OCI-LY7 (cell line): ENCODE data around the gene GRID1.

ENCODE experiments used
- EZH2phosphoT487 ChIP-seq: fragments of 200-600 bp; sonication (generic); IDR thresholded peaks from 2 replicates; pipeline ENCODE4 v1.6.1; 2018; ENCODE audit warnings: low read depth, borderline replicate concordance, mild to moderate bottlenecking, mixed run types, antibody characterized with exemption, low read length, moderate library complexity, mixed read lengths
- TF ChIP-seq, protein P1 (sequence below): fragments of 200-600 bp; sonication (generic); conservative IDR thresholded peaks from 2 replicates; pipeline ENCODE4 v1.5.1; 2014; ENCODE audit warnings: mild to moderate bottlenecking, antibody characterized with exemption, low read length, moderate library complexity, mixed read lengths

DNA sequence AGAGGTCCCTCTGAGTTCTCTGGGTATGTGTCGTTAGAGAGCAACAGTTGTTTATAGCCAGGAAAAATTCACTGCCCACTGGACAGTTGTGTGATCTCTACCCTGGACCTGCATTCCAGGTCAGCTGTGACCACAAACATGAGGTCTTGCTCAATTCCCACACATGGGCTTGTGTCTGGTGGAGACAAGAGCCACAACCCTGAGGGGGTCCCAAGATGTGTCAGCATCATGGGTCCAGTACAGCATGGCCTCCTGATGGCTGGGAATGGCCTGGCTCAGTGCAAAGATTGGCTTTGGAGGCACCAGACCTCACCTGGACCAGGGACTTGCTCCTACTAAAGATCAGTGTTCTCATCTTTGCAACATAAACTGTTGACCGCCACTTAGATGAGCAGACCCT is 751.6 kb downstream of the GRID1 start:
- TF ChIP-seq, protein P1, sequence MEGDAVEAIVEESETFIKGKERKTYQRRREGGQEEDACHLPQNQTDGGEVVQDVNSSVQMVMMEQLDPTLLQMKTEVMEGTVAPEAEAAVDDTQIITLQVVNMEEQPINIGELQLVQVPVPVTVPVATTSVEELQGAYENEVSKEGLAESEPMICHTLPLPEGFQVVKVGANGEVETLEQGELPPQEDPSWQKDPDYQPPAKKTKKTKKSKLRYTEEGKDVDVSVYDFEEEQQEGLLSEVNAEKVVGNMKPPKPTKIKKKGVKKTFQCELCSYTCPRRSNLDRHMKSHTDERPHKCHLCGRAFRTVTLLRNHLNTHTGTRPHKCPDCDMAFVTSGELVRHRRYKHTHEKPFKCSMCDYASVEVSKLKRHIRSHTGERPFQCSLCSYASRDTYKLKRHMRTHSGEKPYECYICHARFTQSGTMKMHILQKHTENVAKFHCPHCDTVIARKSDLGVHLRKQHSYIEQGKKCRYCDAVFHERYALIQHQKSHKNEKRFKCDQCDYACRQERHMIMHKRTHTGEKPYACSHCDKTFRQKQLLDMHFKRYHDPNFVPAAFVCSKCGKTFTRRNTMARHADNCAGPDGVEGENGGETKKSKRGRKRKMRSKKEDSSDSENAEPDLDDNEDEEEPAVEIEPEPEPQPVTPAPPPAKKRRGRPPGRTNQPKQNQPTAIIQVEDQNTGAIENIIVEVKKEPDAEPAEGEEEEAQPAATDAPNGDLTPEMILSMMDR = no peak
- TF ChIP-seq EZH2phosphoT487 = no peak
